ENCODE measurements around the gene TBC1D17. TPM values are rescaled to one million over a fixed set of nuclear protein-coding genes. Genes with fewer than 3 reads are reported as not detected.
A peak's percentile ranks its signal among the peaks of the same experiment; 100 is the strongest.

The TBC1D17 gene
- total RNA-seq, 4 donors from 2014 or later: 9.1 to 44.1 (median 12.5) TPM

DNA sequence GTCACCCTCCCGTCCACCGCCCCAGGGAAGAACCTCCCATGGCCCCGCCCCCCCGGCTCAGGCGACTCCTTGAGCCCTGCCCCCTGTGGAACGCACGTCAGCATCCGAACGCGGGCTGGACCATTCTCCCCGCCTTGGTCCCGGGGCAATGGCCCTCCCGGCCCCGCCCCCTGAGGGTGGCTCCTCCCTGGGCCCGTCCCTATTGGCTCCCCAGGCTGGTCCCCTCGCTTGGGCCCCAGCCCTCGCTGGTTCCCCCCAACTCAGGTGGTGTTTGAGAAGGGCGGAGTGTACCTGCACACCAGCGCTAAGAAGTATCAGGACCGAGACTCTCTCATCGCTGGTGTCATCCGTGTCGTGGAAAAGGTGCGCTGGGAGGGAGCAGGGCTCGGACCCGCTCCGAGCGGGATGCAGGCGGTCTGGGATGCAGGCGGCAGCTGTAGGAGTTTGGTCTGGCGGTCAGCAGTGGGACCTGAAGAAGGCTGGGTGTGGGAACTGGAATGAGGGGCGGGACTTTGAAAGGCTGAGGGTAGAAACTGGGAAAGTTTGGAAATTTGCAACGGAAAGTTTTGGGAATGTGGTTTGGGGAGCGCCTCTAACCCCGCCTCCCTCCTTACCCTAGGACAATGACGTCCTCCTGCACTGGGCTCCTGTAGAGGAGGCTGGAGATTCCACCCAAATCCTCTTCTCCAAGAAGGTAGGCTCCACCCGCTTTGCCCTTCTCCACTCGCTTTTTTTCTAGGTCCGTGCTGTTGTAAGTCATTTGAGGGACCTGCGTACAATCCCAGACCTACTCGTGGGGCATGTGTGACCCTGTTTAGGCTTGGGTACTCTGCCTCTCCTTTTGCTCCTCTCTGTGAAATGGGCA lies 609 bp downstream of the TBC1D17 start:
- peak overlapping the region; percentile 96 to 100 for H3K27ac ChIP-seq
- H3K36me3 ChIP-seq: no peaks in the 10 kb centered on the region
- TF ChIP-seq, protein P1, sequence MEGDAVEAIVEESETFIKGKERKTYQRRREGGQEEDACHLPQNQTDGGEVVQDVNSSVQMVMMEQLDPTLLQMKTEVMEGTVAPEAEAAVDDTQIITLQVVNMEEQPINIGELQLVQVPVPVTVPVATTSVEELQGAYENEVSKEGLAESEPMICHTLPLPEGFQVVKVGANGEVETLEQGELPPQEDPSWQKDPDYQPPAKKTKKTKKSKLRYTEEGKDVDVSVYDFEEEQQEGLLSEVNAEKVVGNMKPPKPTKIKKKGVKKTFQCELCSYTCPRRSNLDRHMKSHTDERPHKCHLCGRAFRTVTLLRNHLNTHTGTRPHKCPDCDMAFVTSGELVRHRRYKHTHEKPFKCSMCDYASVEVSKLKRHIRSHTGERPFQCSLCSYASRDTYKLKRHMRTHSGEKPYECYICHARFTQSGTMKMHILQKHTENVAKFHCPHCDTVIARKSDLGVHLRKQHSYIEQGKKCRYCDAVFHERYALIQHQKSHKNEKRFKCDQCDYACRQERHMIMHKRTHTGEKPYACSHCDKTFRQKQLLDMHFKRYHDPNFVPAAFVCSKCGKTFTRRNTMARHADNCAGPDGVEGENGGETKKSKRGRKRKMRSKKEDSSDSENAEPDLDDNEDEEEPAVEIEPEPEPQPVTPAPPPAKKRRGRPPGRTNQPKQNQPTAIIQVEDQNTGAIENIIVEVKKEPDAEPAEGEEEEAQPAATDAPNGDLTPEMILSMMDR (IDR thresholded peaks at IDR 0.05): peak in 1 of 4 experiments; percentile 20
- no peak for TF ChIP-seq POLR2A (IDR thresholded peaks at IDR 0.05)
- H3K9me3 ChIP-seq: no peaks in the 10 kb centered on the region
- H3K4me3 ChIP-seq: peak overlapping the region; percentile 51 to 100
- H3K4me1 ChIP-seq: peaks cover 0 to 7% of the 10 kb centered on the region in 2 donors
- intact Hi-C loops (cut with DNase I; ENCODE audit: low total_unique reads): no loop called here
- peak; percentile 98 to 99 for DNase-seq
- no peaks in the 10 kb centered on the region for H3K27me3 ChIP-seq

DNA sequence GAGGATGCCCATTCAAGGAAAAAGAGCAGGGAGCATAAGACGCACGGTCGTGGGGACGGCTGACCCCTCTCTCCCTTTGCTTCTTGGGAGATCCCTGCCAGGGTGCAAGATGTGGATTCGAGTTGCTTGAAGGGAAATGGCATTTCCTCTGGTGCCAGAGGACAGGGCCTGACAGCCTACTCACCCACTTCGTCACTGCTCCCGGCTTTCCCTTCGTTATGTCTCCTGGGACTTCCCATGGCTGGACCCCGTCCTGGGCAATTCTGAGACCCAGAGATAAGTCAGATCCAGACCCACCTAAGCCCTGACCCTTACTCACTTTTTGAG lies 1.2 kb downstream of the TBC1D17 start:
- Histone ChIP-seq H3K36me3 (no peaks in the 10 kb centered on the region), H3K4me3 (peak overlapping the region in 1 of 2 donors; percentile 51), H3K4me1 (peaks cover 0 to 7% of the 10 kb centered on the region in 2 donors), H3K27me3 (no peaks in the 10 kb centered on the region), H3K9me3 (no peaks in the 10 kb centered on the region), H3K27ac (peak overlapping the region; percentile 96 to 100)
- peak in 1 of 2 donors; percentile 34 for DNase-seq
- intact Hi-C loops (cut with DNase I; ENCODE audit: low total_unique reads): no loop called here
- TF ChIP-seq, protein P1 (IDR thresholded peaks at IDR 0.05): no peak
- no peak for TF ChIP-seq POLR2A (IDR thresholded peaks at IDR 0.05)

DNA sequence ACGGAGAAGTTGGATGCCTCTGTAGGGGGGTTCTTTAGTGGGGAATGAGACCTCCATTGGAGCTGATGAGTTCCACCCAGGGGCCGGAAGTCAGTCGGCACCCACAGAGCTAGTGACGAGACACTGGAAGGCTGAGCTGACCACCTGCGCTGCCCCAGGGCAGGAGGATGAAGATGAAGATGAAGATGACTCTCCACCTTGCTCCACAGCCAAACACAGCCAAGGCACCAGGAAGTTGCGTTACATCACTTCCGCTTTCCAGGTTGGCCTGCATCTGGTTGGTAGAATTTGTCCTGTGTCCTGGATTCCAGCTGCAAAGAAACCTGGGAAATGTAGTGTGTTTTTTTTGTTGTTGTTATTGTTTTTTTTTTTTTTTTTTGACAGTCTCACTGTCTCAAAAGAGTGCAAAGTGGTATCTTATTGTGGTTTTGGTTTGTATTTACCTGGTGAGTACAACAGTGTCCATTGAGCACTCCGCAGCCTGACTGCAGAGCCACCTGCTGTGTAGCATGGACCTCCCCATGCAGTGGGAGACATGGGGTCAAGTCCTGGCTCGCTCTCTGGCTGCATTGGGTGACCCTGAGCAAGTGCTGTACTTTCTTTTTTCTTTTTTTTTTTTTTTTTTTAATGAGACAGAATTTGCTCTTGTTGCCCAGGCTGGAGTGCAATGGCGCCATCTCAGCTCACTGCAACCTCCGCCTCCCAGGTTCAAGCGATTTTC lies 1.9 kb downstream of the TBC1D17 start:
- H3K4me1 ChIP-seq: peaks cover 0 to 7% of the 10 kb centered on the region in 2 donors
- intact Hi-C loops (cut with DNase I; ENCODE audit: low total_unique reads): no loop called here
- H3K27me3 ChIP-seq: no peaks in the 10 kb centered on the region
- no peaks in the 10 kb centered on the region for H3K36me3 ChIP-seq
- H3K9me3 ChIP-seq: no peaks in the 10 kb centered on the region
- TF ChIP-seq, protein P1 (IDR thresholded peaks at IDR 0.05): no peak
- no peak for TF ChIP-seq POLR2A (IDR thresholded peaks at IDR 0.05)
- no peak overlapping the region for H3K4me3 ChIP-seq
- peak in 1 of 2 donors; percentile 24 for DNase-seq
- H3K27ac ChIP-seq: no peak overlapping the region

DNA sequence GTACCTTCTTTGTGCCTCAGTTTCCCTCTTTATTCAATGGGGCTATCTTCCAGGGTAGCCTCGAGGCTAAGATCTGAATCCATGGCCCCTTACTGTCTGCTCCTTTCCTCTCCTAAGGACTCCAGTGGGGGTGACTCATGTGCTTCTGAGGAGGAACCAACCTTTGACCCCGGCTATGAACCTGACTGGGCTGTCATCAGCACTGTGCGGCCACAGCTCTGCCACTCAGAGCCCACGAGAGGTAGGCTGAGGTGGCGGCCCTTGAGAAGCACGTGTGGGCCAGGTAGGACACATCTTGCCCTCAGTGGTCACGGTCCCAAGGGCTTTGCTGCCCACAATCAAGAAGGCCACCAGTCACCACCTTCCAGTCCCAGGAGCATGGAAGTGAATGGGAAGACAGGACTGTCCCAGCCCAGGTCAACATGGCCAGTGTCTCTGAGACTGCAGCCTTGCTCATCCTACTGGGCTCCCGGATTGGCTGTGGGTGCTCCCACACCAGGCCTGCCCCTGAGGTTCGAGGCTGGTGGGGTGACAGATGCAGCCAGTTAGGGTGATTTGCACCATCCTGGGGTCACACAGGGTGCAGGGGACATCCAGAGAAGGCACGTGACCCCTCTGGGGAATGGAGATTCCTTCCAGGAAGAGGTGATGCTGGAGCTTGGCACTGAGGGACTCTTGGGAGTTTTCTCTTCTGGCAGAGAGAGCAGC lies 2.8 kb downstream of the TBC1D17 start:
- intact Hi-C loops (cut with DNase I; ENCODE audit: low total_unique reads): no loop called here

More for the DNA sequence above, 2.8 kb downstream of the TBC1D17 start:
- no peak overlapping the region for H3K27ac ChIP-seq
- peak in 1 of 2 donors; percentile 19 for DNase-seq
- no peak for TF ChIP-seq POLR2A (IDR thresholded peaks at IDR 0.05)
- TF ChIP-seq, protein P1 (IDR thresholded peaks at IDR 0.05): no peak
- H3K4me3 ChIP-seq: no peak overlapping the region
- H3K36me3 ChIP-seq: no peaks in the 10 kb centered on the region
- H3K4me1 ChIP-seq: peaks cover 0 to 7% of the 10 kb centered on the region in 2 donors
- H3K9me3 ChIP-seq: no peaks in the 10 kb centered on the region
- H3K27me3 ChIP-seq: no peaks in the 10 kb centered on the region
